ENCODE results near the gene ATP8A2.

ATP8A2 gene

DNA sequence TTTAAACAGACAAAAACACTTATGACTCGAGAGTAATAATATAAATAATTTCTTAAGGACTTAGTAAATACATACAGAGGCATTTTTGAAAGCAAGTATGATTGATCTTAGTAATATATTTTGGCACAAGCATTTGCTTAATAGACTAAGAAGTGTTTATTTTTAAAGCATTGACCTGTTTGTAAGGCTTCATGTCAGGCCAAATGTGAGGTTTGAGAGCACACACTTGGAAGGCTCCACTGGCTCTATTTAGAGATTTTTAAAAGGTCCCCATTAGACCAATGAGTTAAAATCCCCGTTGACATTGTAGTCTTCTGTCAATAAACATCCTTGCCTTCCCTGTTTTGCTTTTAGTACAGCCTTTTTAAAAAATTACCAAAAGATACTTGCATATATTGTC lies 50.4 kb downstream of the ATP8A2 start:
- H3K9ac ChIP-seq = no peak overlapping the region
- no peak overlapping the region for H3K4me2 ChIP-seq (ENCODE audit: low read length)
- H3K79me2 ChIP-seq = no peaks in the 10 kb centered on the region
- no peaks in the 10 kb centered on the region for H3K27me3 ChIP-seq (ENCODE audit: control insufficient read depth, insufficient read depth, low read length)
- H3K4me1 ChIP-seq = no peaks in the 10 kb centered on the region
- no peak overlapping the region for H3K4me3 ChIP-seq (ENCODE audit: low read depth, low read length)
- TF ChIP-seq, protein P1, sequence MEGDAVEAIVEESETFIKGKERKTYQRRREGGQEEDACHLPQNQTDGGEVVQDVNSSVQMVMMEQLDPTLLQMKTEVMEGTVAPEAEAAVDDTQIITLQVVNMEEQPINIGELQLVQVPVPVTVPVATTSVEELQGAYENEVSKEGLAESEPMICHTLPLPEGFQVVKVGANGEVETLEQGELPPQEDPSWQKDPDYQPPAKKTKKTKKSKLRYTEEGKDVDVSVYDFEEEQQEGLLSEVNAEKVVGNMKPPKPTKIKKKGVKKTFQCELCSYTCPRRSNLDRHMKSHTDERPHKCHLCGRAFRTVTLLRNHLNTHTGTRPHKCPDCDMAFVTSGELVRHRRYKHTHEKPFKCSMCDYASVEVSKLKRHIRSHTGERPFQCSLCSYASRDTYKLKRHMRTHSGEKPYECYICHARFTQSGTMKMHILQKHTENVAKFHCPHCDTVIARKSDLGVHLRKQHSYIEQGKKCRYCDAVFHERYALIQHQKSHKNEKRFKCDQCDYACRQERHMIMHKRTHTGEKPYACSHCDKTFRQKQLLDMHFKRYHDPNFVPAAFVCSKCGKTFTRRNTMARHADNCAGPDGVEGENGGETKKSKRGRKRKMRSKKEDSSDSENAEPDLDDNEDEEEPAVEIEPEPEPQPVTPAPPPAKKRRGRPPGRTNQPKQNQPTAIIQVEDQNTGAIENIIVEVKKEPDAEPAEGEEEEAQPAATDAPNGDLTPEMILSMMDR (IDR thresholded peaks at IDR 0.05) = no peak
- H3K36me3 ChIP-seq (ENCODE audit: control insufficient read depth, insufficient read depth, low read length) = no peaks in the 10 kb centered on the region
- H3K9me3 ChIP-seq (ENCODE audit: control insufficient read depth, low read length) = no peaks in the 10 kb centered on the region
- no peak overlapping the region for H2AFZ ChIP-seq
- H3K27ac ChIP-seq = no peak overlapping the region

DNA sequence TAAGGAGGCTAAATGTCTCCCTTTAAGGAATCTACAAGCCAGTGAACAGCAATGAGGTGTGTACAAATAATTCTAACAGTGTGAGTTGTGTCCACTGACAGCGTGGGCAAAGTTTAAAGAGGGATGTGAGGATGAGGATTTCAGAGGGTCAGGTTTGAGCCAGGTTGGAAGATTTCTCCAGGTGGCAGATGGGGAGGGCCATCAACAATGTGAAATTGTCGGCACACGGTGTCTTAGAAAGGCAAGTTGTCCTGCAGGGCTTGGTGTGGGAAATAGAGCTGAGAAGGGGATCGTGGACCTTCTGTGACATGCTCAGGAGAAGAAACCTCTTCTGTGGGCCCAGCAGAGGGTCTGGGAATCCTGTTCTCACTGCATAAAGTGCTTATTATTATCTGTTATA lies 52.1 kb downstream of the ATP8A2 start:
- Histone ChIP-seq H3K4me1 (no peaks in the 10 kb centered on the region), H3K79me2 (no peaks in the 10 kb centered on the region), H3K4me2 (ENCODE audit: low read length) (no peak overlapping the region), H3K9me3 (ENCODE audit: control insufficient read depth, low read length) (no peaks in the 10 kb centered on the region), H3K9ac (no peak overlapping the region), H3K36me3 (ENCODE audit: control insufficient read depth, insufficient read depth, low read length) (no peaks in the 10 kb centered on the region), H3K4me3 (ENCODE audit: low read depth, low read length) (no peak overlapping the region), H2AFZ (no peak overlapping the region), H3K27me3 (ENCODE audit: control insufficient read depth, insufficient read depth, low read length) (no peaks in the 10 kb centered on the region), H3K27ac (no peak overlapping the region)
- TF ChIP-seq, protein P1 (IDR thresholded peaks at IDR 0.05) = no peak

DNA sequence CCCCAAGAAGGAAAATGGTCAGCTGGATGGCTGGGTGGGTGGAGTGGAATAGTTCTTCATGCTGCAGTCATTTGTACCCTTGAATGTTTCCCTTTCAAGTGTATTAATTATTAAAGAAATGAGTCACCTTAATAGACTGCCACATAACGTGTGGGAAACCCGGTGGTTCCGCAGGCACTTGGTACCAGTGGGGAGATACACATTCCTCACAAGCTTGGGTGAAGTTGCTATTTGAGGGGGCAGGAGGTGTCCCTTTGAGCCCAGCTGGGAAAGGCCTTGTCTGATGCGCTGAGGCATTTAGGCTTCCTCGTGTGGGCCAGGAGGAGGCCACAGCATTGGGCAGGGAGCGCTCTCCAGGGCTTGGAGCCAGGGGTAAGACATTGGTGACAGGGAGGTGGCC lies 57.7 kb downstream of the ATP8A2 start:
- Histone ChIP-seq H3K9me3 (ENCODE audit: control insufficient read depth, low read length) (no peaks in the 10 kb centered on the region), H3K4me3 (ENCODE audit: low read depth, low read length) (no peak overlapping the region), H3K4me1 (no peaks in the 10 kb centered on the region), H3K27me3 (ENCODE audit: control insufficient read depth, insufficient read depth, low read length) (no peaks in the 10 kb centered on the region), H3K27ac (no peak overlapping the region), H2AFZ (no peak overlapping the region), H3K9ac (no peak overlapping the region), H3K4me2 (ENCODE audit: low read length) (no peak overlapping the region), H3K36me3 (ENCODE audit: control insufficient read depth, insufficient read depth, low read length) (no peaks in the 10 kb centered on the region), H3K79me2 (no peaks in the 10 kb centered on the region)
- TF ChIP-seq, protein P1 (IDR thresholded peaks at IDR 0.05) = no peak

- no peaks in the 10 kb centered on the region for H3K4me1 ChIP-seq
- H3K79me2 ChIP-seq = no peaks in the 10 kb centered on the region
- no peak overlapping the region for H3K4me2 ChIP-seq (ENCODE audit: low read length)
- no peak overlapping the region for H3K9ac ChIP-seq
- no peaks in the 10 kb centered on the region for H3K27me3 ChIP-seq (ENCODE audit: control insufficient read depth, insufficient read depth, low read length)
- no peak overlapping the region for H2AFZ ChIP-seq
- H3K4me3 ChIP-seq (ENCODE audit: low read depth, low read length) = no peak overlapping the region
- H3K27ac ChIP-seq = no peak overlapping the region
- TF ChIP-seq, protein P1 (IDR thresholded peaks at IDR 0.05) = no peak
- no peaks in the 10 kb centered on the region for H3K9me3 ChIP-seq (ENCODE audit: control insufficient read depth, low read length)
- H3K36me3 ChIP-seq (ENCODE audit: control insufficient read depth, insufficient read depth, low read length) = no peaks in the 10 kb centered on the region
Measured at GRCh38 chr13:25432691-25433090, 60.9 kb downstream of the ATP8A2 start.

- no peak overlapping the region for H3K9ac ChIP-seq
- H3K79me2 ChIP-seq = no peaks in the 10 kb centered on the region
- no peak overlapping the region for H3K4me2 ChIP-seq (ENCODE audit: low read length)
- no peaks in the 10 kb centered on the region for H3K36me3 ChIP-seq (ENCODE audit: control insufficient read depth, insufficient read depth, low read length)
- TF ChIP-seq, protein P1 (IDR thresholded peaks at IDR 0.05) = no peak
- no peak overlapping the region for H2AFZ ChIP-seq
- no peaks in the 10 kb centered on the region for H3K9me3 ChIP-seq (ENCODE audit: control insufficient read depth, low read length)
- H3K4me1 ChIP-seq = no peaks in the 10 kb centered on the region
- H3K27me3 ChIP-seq (ENCODE audit: control insufficient read depth, insufficient read depth, low read length) = no peaks in the 10 kb centered on the region
- H3K27ac ChIP-seq = no peak overlapping the region
- no peak overlapping the region for H3K4me3 ChIP-seq (ENCODE audit: low read depth, low read length)
Measured at GRCh38 chr13:25440061-25440460, 68.3 kb downstream of the ATP8A2 start.

Data from parathyroid adenoma (tissue), 2 donors.